Spleen (tissue), 7 donors: ENCODE measurements around the gene RGS5.

ENCODE experiments used
- CTCF ChIP-seq, 11 experiments: fragments of 200-600 bp in 7 of 11; fragments of 450-650 bp in 4 of 11; sonication (generic) in 4 of 11; IDR thresholded peaks in 8 of 11; conservative IDR thresholded peaks in 3 of 11; 1 replicate in 7 of 11; 2 replicates in 4 of 11; pipeline versions ENCODE4 v1.4.0 to v1.8.0; 2016 to 2021; ENCODE audit warnings: antibody characterized with exemption in 11 of 11, inconsistent platforms in 4 of 11, mild to moderate bottlenecking in 1 of 11
- POLR2A ChIP-seq, 3 donors: fragments of 450-650 bp; IDR thresholded peaks; one replicate each; pipeline ENCODE4 v1.5.1; 2017; ENCODE audit warnings: antibody characterized with exemption in 3 of 3, mild to moderate bottlenecking in 1 of 3
- POLR2AphosphoS5 ChIP-seq, 3 donors: sonication (generic); formaldehyde crosslinking; IDR thresholded peaks; one replicate each; pipeline ENCODE4 v1.5.1; 2017; ENCODE audit warnings: antibody characterized with exemption in 3 of 3
- donor health status: DM: no; HTN: no; CAD: no; lungs with moderate emphysema.
- donor health status: DM: no; HTN: no; CAD: no.
- donor health status: DM: no; HTN: no; CAD: no.

- TF ChIP-seq CTCF (IDR thresholded peaks at IDR 0.05 in 8 of 11, conservative IDR thresholded peaks at IDR 0.05 in 3 of 11) (no peak), POLR2A (IDR thresholded peaks at IDR 0.05) (no peak), POLR2AphosphoS5 (IDR thresholded peaks at IDR 0.05) (no peak)
Observed at GRCh38 chr1:163172596-163172995, 30.1 kb downstream of the RGS5 start.
